ENCODE results near the gene HOXD13. TPM values are rescaled to one million over a fixed set of nuclear protein-coding genes. Genes with fewer than 3 reads are reported as not detected.

HOXD13 gene
- total and polyA plus RNA-seq, 2 of the 8 experiments (the other 6 are each of a cell fraction or from before 2014, with no cell fraction given): not detected

- Histone ChIP-seq H3K56ac (replicated peaks; ENCODE audit: insufficient read length, low read depth, low read length) (no peak overlapping the region), H3K23ac (ENCODE audit: insufficient read length) (no peak overlapping the region), H3K4me1 (replicated peaks in 1 of 4; ENCODE audit: control insufficient read depth in 3 of 4, insufficient read depth in 4 of 4, low read length in 3 of 4) (peaks cover 0 to 28% (median 16%) of the 10 kb centered on the region in 4 experiments; a peak in 6 of 7 replicates), H3K79me2 (ENCODE audit: control insufficient read depth in 1 of 2, insufficient read depth in 2 of 2, low read length in 2 of 2) (no peaks in the 10 kb centered on the region), H3K9me3 (ENCODE audit: insufficient read depth in 2 of 2, low read depth in 1 of 2, low read length in 1 of 2) (no peaks in the 10 kb centered on the region; a peak in 1 of 4 replicates), H3K14ac (ENCODE audit: insufficient read length) (no peak overlapping the region), H3K23me2 (ENCODE audit: low read depth, low read length) (peaks cover 6% of the 10 kb centered on the region), H2BK20ac (ENCODE audit: low read length) (no peak overlapping the region; the same call in 1 of the 2 replicates), H3K36me3 (ENCODE audit: control insufficient read depth in 2 of 4, insufficient read depth in 4 of 4, low read length in 3 of 4) (no peaks in the 10 kb centered on the region; a peak in 1 of 8 replicates), H3K9ac (replicated peaks in 1 of 4; ENCODE audit: extremely low read depth in 1 of 4, low read depth in 3 of 4, low read length in 3 of 4) (no peak overlapping the region), H4K8ac (ENCODE audit: extremely low read depth, insufficient read depth, low read length) (no peak overlapping the region), H2BK120ac (replicated peaks; ENCODE audit: low read depth, low read length) (no peak overlapping the region), H4K5ac (ENCODE audit: insufficient read length, low read depth, low read length) (no peak overlapping the region), H2AFZ (ENCODE audit: low read length) (no peak overlapping the region), H4K91ac (replicated peaks; ENCODE audit: insufficient read length, low read length) (no peak overlapping the region), H4K20me1 (replicated peaks in 1 of 2; ENCODE audit: control insufficient read depth in 1 of 2, insufficient read depth in 2 of 2, low read length in 2 of 2) (peaks cover 16 to 31% of the 10 kb centered on the region in 2 experiments), H2BK15ac (ENCODE audit: low read length) (no peak overlapping the region), H3K79me1 (ENCODE audit: low read depth, low read length) (no peaks in the 10 kb centered on the region), H3K4me2 (ENCODE audit: insufficient read depth in 1 of 2, low read depth in 2 of 2, low read length in 2 of 2) (peak overlapping the region; percentile 14 to 77), H3K18ac (ENCODE audit: extremely low read depth, low read length) (peak overlapping the region; percentile 13; the same call in 1 of the 2 replicates), H3K4ac (replicated peaks; ENCODE audit: insufficient read length, low read depth, low read length) (no peak overlapping the region), H3K4me3 (ENCODE audit: extremely low read depth in 1 of 4, insufficient read depth in 2 of 4, low read depth in 3 of 4, low read length in 4 of 4) (peak overlapping the region; percentile 1 to 54 (median 22); a peak in 6 of 8 replicates), H3K27ac (ENCODE audit: low read depth, low read length) (no peak overlapping the region), H2AK5ac (ENCODE audit: low read depth, low read length) (no peak overlapping the region), H2BK12ac (ENCODE audit: low read depth, low read length) (peak overlapping the region; percentile 12; the same call in 1 of the 2 replicates), H3K27me3 (replicated peaks in 1 of 4; ENCODE audit: control insufficient read depth in 3 of 4, extremely low read depth in 1 of 4, insufficient read depth in 3 of 4, low read length in 3 of 4) (peaks cover 79 to 98% (median 91%) of the 10 kb centered on the region in 4 experiments), H2BK5ac (ENCODE audit: low read depth, low read length) (peak overlapping the region; percentile 14; the same call in 1 of the 2 replicates)
- FAIRE-seq (peak; percentile 19), DNase-seq (ENCODE audit: low read depth in 1 of 2, low spot score in 2 of 2) (peak; percentile 86 to 91)
- ChIA-PET CTCF (ENCODE audit: partially characterized antibody) (interaction anchor here (0.6 to 6.5 kb wide), 33 partner anchors 7 to 1542 kb away, joined by 3 to 130 read pairs (median 4); partner anchors contain the start of genes EVX2 and HOXD4), POLR2A (ENCODE audit: partially characterized antibody) (interaction anchor here (1.4 to 3.4 kb wide), 4 partner anchors 9 to 17 kb away, joined by 4 to 12 read pairs (median 8); partner anchors contain the start of gene HOXD11)
- 3% methylated on average over 43 of the region's 45 CpGs; no CpG with 5 or more reads in 1 of the 2 experiments for WGBS, 2 experiments (ENCODE audit: extremely low coverage in 1 of 2, insufficient coverage in 1 of 2, insufficient read length in 1 of 2, insufficient replicate concordance in 2 of 2, low coverage in 1 of 2, low lambda C conversion rate in 2 of 2, missing lambda C conversion rate in 1 of 2)
- peak; percentile 10; the same call in 1 of the 2 replicates for TF ChIP-seq YY1 (IDR thresholded peaks at IDR 0.05; ENCODE audit: low read depth, low read length)
- TF ChIP-seq TAF7 (optimal IDR thresholded peaks at IDR 0.05; ENCODE audit: borderline replicate concordance, low read depth, low read length): no peak
- 0 out of 2 replicates have a peak, but pooled peaks have one; percentile 5 for TF ChIP-seq JUND (IDR thresholded peaks at IDR 0.05; ENCODE audit: low read length)
- TF ChIP-seq USF2 (IDR thresholded peaks at IDR 0.05; ENCODE audit: low read length): no peak
Measured at GRCh38 chr2:176096986-176097819, 4.7 kb downstream of the HOXD13 start.

Data from H1 (cell line).